K562 (cell line): Measurements from ENCODE around the gene SLC5A5. TPM values are rescaled to one million over a fixed set of nuclear protein-coding genes. Genes with fewer than 3 reads are reported as not detected.

Source experiments
- BRD9 ChIP-seq: fragments of 450-650 bp; IDR thresholded peaks from 2 replicates; pipeline ENCODE4 v1.6.1; 2018; ENCODE audit warnings: low read depth; ENCODE audit not compliant: partially characterized antibody
- COPS2 ChIP-seq: fragments of 450-650 bp; conservative IDR thresholded peaks from 2 replicates; pipeline ENCODE4 v1.6.1; 2016; ENCODE audit warnings: mild to moderate bottlenecking, moderate library complexity
- EHMT2 ChIP-seq: fragments of 450-650 bp; IDR thresholded peaks from 2 replicates; pipeline ENCODE4 v1.6.1; 2018; ENCODE audit warnings: antibody characterized with exemption
- HMG20A ChIP-seq: fragments of 450-650 bp; formaldehyde crosslinking; conservative IDR thresholded peaks from 2 replicates; pipeline ENCODE4 v1.4.0; 2020; ENCODE audit warnings: mild to moderate bottlenecking, mixed read lengths
- HNRNPH1 ChIP-seq: fragments of 200-400 bp; formaldehyde crosslinking; optimal IDR thresholded peaks from 2 replicates; pipeline ENCODE3; 2017; ENCODE audit warnings: low read depth, mild to moderate bottlenecking, low read length, moderate library complexity
- HOXB6 ChIP-seq: fragments of 250-450 bp; sonication (Bioruptor Pico); IDR thresholded peaks from 2 replicates; pipeline ENCODE4 v1.5.1; 2022; ENCODE audit warnings: mild to moderate bottlenecking, borderline replicate concordance
- KDM5B ChIP-seq: fragments of 200-600 bp; sonication (generic); IDR thresholded peaks from 2 replicates; pipeline ENCODE4 v1.6.1; 2012; ENCODE audit warnings: low read depth, mild to moderate bottlenecking, moderate library complexity, low read length, control low read depth, inconsistent platforms; ENCODE audit not compliant: insufficient replicate concordance
- LEF1 ChIP-seq: fragments of 450-650 bp; IDR thresholded peaks from 2 replicates; pipeline ENCODE4 v1.6.1; 2016; ENCODE audit warnings: mild to moderate bottlenecking
- MCM7 ChIP-seq, 2 experiments: fragments of 450-650 bp; IDR thresholded peaks; 2 replicates each; pipeline ENCODE4 v1.6.1; 2016 to 2018
- NFE2 ChIP-seq: IDR thresholded peaks from 2 replicates; pipeline ENCODE4 v1.6.1; 2014; ENCODE audit warnings: antibody characterized with exemption, low read depth
- RBM25 ChIP-seq: fragments of 200-400 bp; formaldehyde crosslinking; IDR thresholded peaks from 2 replicates; pipeline ENCODE4 v1.6.1; 2018; ENCODE audit warnings: low read length, low read depth, moderate library complexity; ENCODE audit not compliant: severe bottlenecking
- RCOR1 ChIP-seq, 2 experiments: IDR thresholded peaks; 2 replicates each; pipeline ENCODE4 v1.6.1; 2012; ENCODE audit warnings: low read depth in 2 of 2, low read length in 2 of 2, borderline replicate concordance in 1 of 2, improper control_type of control experiment in 1 of 2
- TBL1XR1 ChIP-seq, 2 experiments: IDR thresholded peaks; 2 replicates each; pipeline ENCODE4 v1.6.1; 2012; ENCODE audit warnings: improper control_type of control experiment in 2 of 2, low read length in 2 of 2, mild to moderate bottlenecking in 1 of 2
- ZC3H4 ChIP-seq: sonication (generic); formaldehyde crosslinking; IDR thresholded peaks from 2 replicates; pipeline ENCODE4 v1.9.0; 2021; ENCODE audit warnings: missing genetic modification reagents, borderline replicate concordance
- ZFP36 ChIP-seq: fragments of 150-350 bp; IDR thresholded peaks from 2 replicates; pipeline ENCODE4 v1.6.1; 2018; ENCODE audit warnings: low read length, low read depth; ENCODE audit not compliant: partially characterized antibody
- ZNF174 ChIP-seq: fragments of 250-450 bp; sonication (Bioruptor Pico); IDR thresholded peaks from 2 replicates; pipeline ENCODE4 v1.4.0; 2020; ENCODE audit warnings: mild to moderate bottlenecking
- ZNF239 ChIP-seq: fragments of 250-450 bp; sonication (Bioruptor Pico); IDR thresholded peaks from 2 replicates; pipeline ENCODE4 v1.4.0; 2020; ENCODE audit warnings: mild to moderate bottlenecking
- ZNF668 ChIP-seq: fragments of 250-450 bp; sonication (Bioruptor Pico); IDR thresholded peaks from 2 replicates; pipeline ENCODE4 v1.8.0; 2022; ENCODE audit warnings: mild to moderate bottlenecking, inconsistent platforms
- polyA plus RNA-seq, 8 experiments: library from polyadenylated mRNA; depleted of rRNA in 4 of 8; stranded (reverse) in 5 of 8; unstranded in 3 of 8; fragments of >200 nt; fragmentation: Nextera tagmentation in 2 of 8; fragmentation: Illumina TruSeq in 1 of 8; extraction: Ambion mirVana in 2 of 8; extraction: Trizol in 1 of 8; gene quantifications; 2 replicates each; pipeline versions ENCODE4 v1.2.1 to v1.2.3, GENCODE V29; 2011 to 2014; ENCODE audit warnings: inconsistent platforms in 1 of 8, missing spikeins in 1 of 8
- total RNA-seq, 7 experiments: library from RNA; depleted of rRNA in 6 of 7; stranded (reverse); fragments of >200 nt in 6 of 7; fragmentation: Illumina TruSeq in 2 of 7; extraction: Trizol in 2 of 7; gene quantifications; 2 replicates each; pipeline versions ENCODE4 v1.2.1 to v1.2.3, GENCODE V29; 2011 to 2021; ENCODE audit warnings: low replicate concordance in 1 of 7
- TF ChIP-seq, protein P1 (sequence below), 2 experiments: IDR thresholded peaks in 1 of 2; conservative IDR thresholded peaks in 1 of 2; 2 replicates each; pipeline ENCODE4 v1.6.1; 2016; ENCODE audit warnings: low read depth in 2 of 2, mild to moderate bottlenecking in 1 of 2, missing compliant biosample characterization in 1 of 2, missing genetic modification characterization in 1 of 2, moderate library complexity in 1 of 2

Gene SLC5A5
- total and polyA plus RNA-seq, 9 of the 15 experiments (the other 6 are each of a cell fraction or from before 2014, with no cell fraction given): 0.10 to 0.73 (median 0.23) TPM

GRCh38 chr19:17843292-17843827, 28.4 kb upstream of the SLC5A5 start (continued):
- peak in 1 of 2 experiments; percentile 48; a peak in 1 of 4 replicates for TF ChIP-seq RCOR1 (IDR thresholded peaks at IDR 0.05; ENCODE audit: borderline replicate concordance in 1 of 2, low read depth in 2 of 2, low read length in 2 of 2)
- TF ChIP-seq MCM7 (IDR thresholded peaks at IDR 0.05): no peak
- no peak for TF ChIP-seq COPS2
- no peak for TF ChIP-seq ZC3H4 (CRISPR knock-in tag)
- TF ChIP-seq NFE2: no peak
- no peak for TF ChIP-seq LEF1
- TF ChIP-seq HOXB6: no peak
- peak; percentile 50 for TF ChIP-seq BRD9
- no peak for TF ChIP-seq HMG20A (CRISPR knock-in tag)
- TF ChIP-seq TBL1XR1 (IDR thresholded peaks at IDR 0.05; ENCODE audit: low read length in 2 of 2): no peak
- TF ChIP-seq, protein P1, sequence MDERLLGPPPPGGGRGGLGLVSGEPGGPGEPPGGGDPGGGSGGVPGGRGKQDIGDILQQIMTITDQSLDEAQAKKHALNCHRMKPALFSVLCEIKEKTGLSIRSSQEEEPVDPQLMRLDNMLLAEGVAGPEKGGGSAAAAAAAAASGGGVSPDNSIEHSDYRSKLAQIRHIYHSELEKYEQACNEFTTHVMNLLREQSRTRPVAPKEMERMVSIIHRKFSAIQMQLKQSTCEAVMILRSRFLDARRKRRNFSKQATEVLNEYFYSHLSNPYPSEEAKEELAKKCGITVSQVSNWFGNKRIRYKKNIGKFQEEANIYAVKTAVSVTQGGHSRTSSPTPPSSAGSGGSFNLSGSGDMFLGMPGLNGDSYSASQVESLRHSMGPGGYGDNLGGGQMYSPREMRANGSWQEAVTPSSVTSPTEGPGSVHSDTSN (CRISPR knock-in tag; IDR thresholded peaks at IDR 0.05; ENCODE audit: low read depth): no peak
- TF ChIP-seq, protein P1 (tag; conservative IDR thresholded peaks at IDR 0.05; ENCODE audit: low read depth): no peak
- TF ChIP-seq EHMT2: no peak
- no peak for TF ChIP-seq ZNF174
- no peak for TF ChIP-seq ZNF239 (CRISPR knock-in tag)
- peak; percentile 13 for TF ChIP-seq KDM5B
- TF ChIP-seq HNRNPH1: no peak
- TF ChIP-seq RBM25: peak; percentile 98
- TF ChIP-seq ZNF668: no peak
- TF ChIP-seq ZFP36: peak; percentile 90
